Measurements from ENCODE around the gene KIF2C.

Gene KIF2C

GRCh38 chr1:44784094-44785028, 44.7 kb downstream of the KIF2C start:
- Histone ChIP-seq H3K4me3 (ENCODE audit: insufficient read depth, low read depth, low read length) (peak overlapping the region; percentile 32), H3K9me3 (ENCODE audit: control insufficient read depth, low read length) (no peaks in the 10 kb centered on the region), H3K27ac (ENCODE audit: insufficient read depth, low read depth, low read length, poor library complexity, severe bottlenecking) (no peak overlapping the region), H3K36me3 (ENCODE audit: control insufficient read depth, insufficient read depth, low read length) (no peaks in the 10 kb centered on the region), H3K4me1 (ENCODE audit: control insufficient read depth, insufficient read depth, low read length) (peaks cover 4% of the 10 kb centered on the region), H3K27me3 (ENCODE audit: control insufficient read depth, insufficient read depth, low read length, poor library complexity, severe bottlenecking) (peaks cover 22% of the 10 kb centered on the region)
- WGBS, 2 experiments, result 8 to 9% methylated on average over 71 of the region's 71 CpGs

- peak overlapping the region; percentile 32 for H3K4me3 ChIP-seq (ENCODE audit: insufficient read depth, low read depth, low read length)
- WGBS, 2 experiments, result 92 to 94% methylated on average over 6 of the region's 6 CpGs
These were observed 45.4 kb downstream of the KIF2C start for GRCh38 chr1:44785029-44785380.

DNA sequence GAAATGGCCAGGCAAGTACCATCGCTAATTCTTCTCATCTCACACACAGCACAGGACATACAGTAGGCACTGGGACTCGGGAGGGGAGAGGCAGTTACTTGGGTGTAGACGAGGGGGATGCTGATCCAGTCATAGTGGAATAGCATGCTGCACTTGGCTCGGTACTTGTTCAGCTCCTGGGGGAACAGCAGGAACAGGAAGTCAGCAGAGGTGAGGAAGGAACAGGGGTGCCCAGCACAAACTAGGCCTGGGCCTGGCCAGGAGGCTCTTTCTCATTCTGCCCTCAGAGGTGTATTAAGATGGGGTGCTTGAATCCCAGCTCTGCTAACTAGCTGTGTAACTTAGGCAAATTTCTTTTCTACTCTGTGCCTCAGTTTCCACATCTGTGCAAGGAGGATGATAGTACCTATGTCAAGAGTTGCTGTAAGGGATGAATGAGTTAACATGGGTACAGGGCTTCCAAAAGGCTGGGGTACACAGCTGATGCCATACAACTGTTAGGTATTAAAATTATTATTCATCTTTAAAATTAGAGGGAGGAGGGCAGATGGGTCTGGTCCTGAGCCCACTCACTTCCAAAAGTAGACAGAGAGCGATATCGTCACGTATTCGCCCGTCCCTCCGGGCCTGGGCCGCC, 46.0 kb downstream of the KIF2C start:
- H3K4me3 ChIP-seq (ENCODE audit: insufficient read depth, low read depth, low read length), result no peak overlapping the region
- H3K36me3 ChIP-seq (ENCODE audit: control insufficient read depth, insufficient read depth, low read length), result no peaks in the 10 kb centered on the region
- no peak overlapping the region for H3K27ac ChIP-seq (ENCODE audit: insufficient read depth, low read depth, low read length, poor library complexity, severe bottlenecking)
- H3K9me3 ChIP-seq (ENCODE audit: control insufficient read depth, low read length), result no peaks in the 10 kb centered on the region
- WGBS, 2 experiments, result 34 to 40% methylated on average over 10 to 11 of the region's 11 CpGs
- H3K27me3 ChIP-seq (ENCODE audit: control insufficient read depth, insufficient read depth, low read length, poor library complexity, severe bottlenecking), result peaks cover 22% of the 10 kb centered on the region
- peaks cover 10% of the 10 kb centered on the region for H3K4me1 ChIP-seq (ENCODE audit: control insufficient read depth, insufficient read depth, low read length)

More at GRCh38 chr1:44785029-44785380, 45.4 kb downstream of the KIF2C start:
- peaks cover 10% of the 10 kb centered on the region for H3K4me1 ChIP-seq (ENCODE audit: control insufficient read depth, insufficient read depth, low read length)
- no peaks in the 10 kb centered on the region for H3K9me3 ChIP-seq (ENCODE audit: control insufficient read depth, low read length)
- no peaks in the 10 kb centered on the region for H3K36me3 ChIP-seq (ENCODE audit: control insufficient read depth, insufficient read depth, low read length)
- peaks cover 22% of the 10 kb centered on the region for H3K27me3 ChIP-seq (ENCODE audit: control insufficient read depth, insufficient read depth, low read length, poor library complexity, severe bottlenecking)
- no peak overlapping the region for H3K27ac ChIP-seq (ENCODE audit: insufficient read depth, low read depth, low read length, poor library complexity, severe bottlenecking)

DNA sequence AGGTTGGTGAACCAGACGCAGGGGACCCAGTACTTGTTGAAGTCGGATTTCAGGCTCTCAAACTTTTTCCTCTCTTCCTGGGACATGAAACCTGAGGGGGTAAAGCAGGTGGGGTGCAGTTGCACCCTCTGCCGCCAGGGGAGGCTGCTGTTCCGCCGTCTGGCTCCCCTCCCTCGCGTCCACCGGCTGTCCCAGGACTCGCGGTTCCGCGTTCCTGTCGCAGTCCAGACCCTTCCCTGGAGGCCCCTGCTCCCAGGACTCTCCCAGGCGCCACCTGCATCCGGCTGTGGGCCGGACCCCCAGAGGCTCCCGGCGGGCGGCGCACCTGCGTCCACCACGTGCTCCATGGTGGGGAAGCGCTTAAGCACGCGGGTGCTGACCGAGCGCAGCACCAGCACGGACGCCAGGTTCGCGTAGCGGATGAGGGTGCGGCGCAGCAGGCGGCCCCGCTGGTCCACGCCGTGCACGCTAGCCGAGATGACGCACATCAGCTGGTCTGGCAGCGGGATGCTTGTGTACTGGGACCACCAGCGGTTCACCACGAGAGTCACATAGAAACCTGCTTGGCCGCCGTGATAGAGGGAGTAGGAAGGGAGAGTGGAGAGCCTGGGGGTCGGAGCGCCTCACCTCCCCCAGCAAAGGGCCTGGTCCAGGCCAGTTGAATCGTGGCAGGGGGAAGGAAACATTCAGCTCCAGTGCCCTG, 46.7 kb downstream of the KIF2C start:
- Histone ChIP-seq H3K9me3 (ENCODE audit: control insufficient read depth, low read length) (no peaks in the 10 kb centered on the region), H3K36me3 (ENCODE audit: control insufficient read depth, insufficient read depth, low read length) (no peaks in the 10 kb centered on the region), H3K4me1 (ENCODE audit: control insufficient read depth, insufficient read depth, low read length) (peaks cover 10% of the 10 kb centered on the region), H3K27ac (ENCODE audit: insufficient read depth, low read depth, low read length, poor library complexity, severe bottlenecking) (no peak overlapping the region), H3K4me3 (ENCODE audit: insufficient read depth, low read depth, low read length) (peak overlapping the region; percentile 55), H3K27me3 (ENCODE audit: control insufficient read depth, insufficient read depth, low read length, poor library complexity, severe bottlenecking) (peaks cover 22% of the 10 kb centered on the region)
- 6% methylated on average over 49 of the region's 49 CpGs for WGBS, 2 experiments

DNA sequence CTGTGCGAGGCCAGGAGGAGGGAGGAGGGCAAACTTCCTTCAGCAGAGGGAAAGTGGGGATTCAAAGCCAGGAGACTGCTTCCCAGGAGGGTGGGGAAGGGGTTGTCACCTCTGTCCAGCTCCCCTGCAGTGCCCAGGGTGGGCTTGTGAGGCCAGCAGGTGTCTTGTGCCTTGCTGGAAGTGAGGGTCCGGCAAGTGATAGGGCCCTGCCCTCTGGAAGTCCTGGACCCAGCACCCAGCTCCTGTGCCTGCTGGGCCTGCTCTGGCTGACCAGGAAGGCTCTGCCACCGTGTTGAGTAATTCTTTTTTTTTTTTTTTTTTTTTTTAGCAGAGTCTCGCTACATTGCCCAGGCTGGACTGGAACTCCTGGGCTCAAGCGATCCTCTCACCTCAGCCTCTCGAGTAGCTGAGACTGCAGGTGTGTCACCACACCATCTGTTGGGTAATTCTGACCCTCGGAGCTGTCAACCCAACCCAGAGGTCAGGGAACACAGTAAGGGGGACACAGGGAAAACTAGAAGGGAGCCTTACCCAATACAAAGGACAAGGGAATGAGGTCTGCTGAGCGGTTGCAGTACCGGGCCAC, 47.3 kb downstream of the KIF2C start:
- H3K9me3 ChIP-seq (ENCODE audit: control insufficient read depth, low read length), result no peaks in the 10 kb centered on the region
- 81 to 88% methylated on average over 9 of the region's 9 CpGs for WGBS, 2 experiments
- H3K36me3 ChIP-seq (ENCODE audit: control insufficient read depth, insufficient read depth, low read length), result no peaks in the 10 kb centered on the region
- no peak overlapping the region for H3K27ac ChIP-seq (ENCODE audit: insufficient read depth, low read depth, low read length, poor library complexity, severe bottlenecking)
- peak overlapping the region; percentile 55 for H3K4me3 ChIP-seq (ENCODE audit: insufficient read depth, low read depth, low read length)
- peaks cover 22% of the 10 kb centered on the region for H3K27me3 ChIP-seq (ENCODE audit: control insufficient read depth, insufficient read depth, low read length, poor library complexity, severe bottlenecking)
- peaks cover 10% of the 10 kb centered on the region for H3K4me1 ChIP-seq (ENCODE audit: control insufficient read depth, insufficient read depth, low read length)

- WGBS, 2 experiments, result 93 to 96% methylated on average over 10 of the region's 10 CpGs
- Histone ChIP-seq H3K27ac (ENCODE audit: insufficient read depth, low read depth, low read length, poor library complexity, severe bottlenecking) (no peak overlapping the region), H3K36me3 (ENCODE audit: control insufficient read depth, insufficient read depth, low read length) (no peaks in the 10 kb centered on the region), H3K27me3 (ENCODE audit: control insufficient read depth, insufficient read depth, low read length, poor library complexity, severe bottlenecking) (peaks cover 22% of the 10 kb centered on the region), H3K4me3 (ENCODE audit: insufficient read depth, low read depth, low read length) (no peak overlapping the region), H3K9me3 (ENCODE audit: control insufficient read depth, low read length) (no peaks in the 10 kb centered on the region), H3K4me1 (ENCODE audit: control insufficient read depth, insufficient read depth, low read length) (peaks cover 10% of the 10 kb centered on the region)
These were observed 47.9 kb downstream of the KIF2C start for GRCh38 chr1:44787506-44787905.

GRCh38 chr1:44788120-44788860, 48.7 kb downstream of the KIF2C start, which contains the start of gene BEST4:
TSS of gene BEST4 (minus strand) at chr1:44788170. CDS start at chr1:44787705, 465 bp downstream.
- Histone ChIP-seq H3K9me3 (ENCODE audit: control insufficient read depth, low read length) (no peaks in the 10 kb centered on the region), H3K4me3 (ENCODE audit: insufficient read depth, low read depth, low read length) (no peak within 1 kb of the TSS), H3K27ac (ENCODE audit: insufficient read depth, low read depth, low read length, poor library complexity, severe bottlenecking) (no peak within 1 kb of the TSS), H3K4me1 (ENCODE audit: control insufficient read depth, insufficient read depth, low read length) (peaks cover 10% of the 10 kb centered on the region), H3K27me3 (ENCODE audit: control insufficient read depth, insufficient read depth, low read length, poor library complexity, severe bottlenecking) (peaks cover 22% of the 10 kb centered on the region), H3K36me3 (ENCODE audit: control insufficient read depth, insufficient read depth, low read length) (no peaks in the 10 kb centered on the region)
- WGBS, 2 experiments, result 94 to 95% methylated on average over 9 of the region's 9 CpGs

- WGBS, 2 experiments, result 82 to 86% methylated on average over 7 of the region's 7 CpGs
- Histone ChIP-seq H3K27ac (ENCODE audit: insufficient read depth, low read depth, low read length, poor library complexity, severe bottlenecking) (no peak overlapping the region), H3K4me1 (ENCODE audit: control insufficient read depth, insufficient read depth, low read length) (peaks cover 10% of the 10 kb centered on the region)
These were observed 51.5 kb downstream of the KIF2C start for GRCh38 chr1:44790968-44791801.

More at GRCh38 chr1:44790968-44791801, 51.5 kb downstream of the KIF2C start:
- Histone ChIP-seq H3K36me3 (ENCODE audit: control insufficient read depth, insufficient read depth, low read length) (no peaks in the 10 kb centered on the region), H3K4me3 (ENCODE audit: insufficient read depth, low read depth, low read length) (no peak overlapping the region), H3K27me3 (ENCODE audit: control insufficient read depth, insufficient read depth, low read length, poor library complexity, severe bottlenecking) (peaks cover 8% of the 10 kb centered on the region), H3K9me3 (ENCODE audit: control insufficient read depth, low read length) (no peaks in the 10 kb centered on the region)
